GM12878 (cell line): ENCODE measurements around the gene ZSCAN10. TPM values are rescaled to one million over a fixed set of nuclear protein-coding genes. Genes with fewer than 3 reads are reported as not detected.

Experiments used
- ATAC-seq: fragments of 200-7000 bp; cut with Tn5 transposase; 3 replicates; pipeline ENCODE4 v1.9.1; 2020; ENCODE audit warnings: mild to moderate bottlenecking, moderate library complexity
- BruUV-seq: library from RNA; stranded (reverse); fragments of 400-500 nt; replicated peaks from 2 replicates; lab custom pipeline; 2021; lab: Mats Ljungman, UMichigan
- CTCF ChIA-PET: fragments of 300-600 bp; sonication (Branson Sonifier 250); formaldehyde crosslinking; extraction: SDS; loops from one replicate; lab custom pipeline; 2021; ENCODE audit warnings: inconsistent platforms; lab: Yijun Ruan, JAX
- POLR2A ChIA-PET: fragments of 350-600 bp; formaldehyde crosslinking; extraction: SDS; loops from one replicate; lab custom pipeline; 2021; ENCODE audit warnings: inconsistent platforms; lab: Charles Lee
- RAD21 ChIA-PET: fragments of 300-600 bp; sonication (Branson Sonifier 250); formaldehyde crosslinking; loops from one replicate; lab custom pipeline; 2023; ENCODE audit warnings: antibody characterized with exemption; ENCODE audit not compliant: unreplicated experiment; lab: Charles Lee
- SMC1A ChIA-PET: fragments of 300-600 bp; sonication (Branson Sonifier 250); formaldehyde crosslinking; loops from one replicate; lab custom pipeline; 2023; ENCODE audit not compliant: unreplicated experiment, uncharacterized antibody; lab: Charles Lee
- DNase-seq: peaks from one replicate; pipeline ENCODE4 v3.0.0-alpha.2; 2011; ENCODE audit warnings: low read depth, low spot score
- FAIRE-seq: peaks from 3 replicates; lab custom pipeline; 2011; peaks lifted over from hg19 to GRCh38; lab: Jason Lieb, UNC
- H2AFZ ChIP-seq: 2 replicates; pipeline ENCODE4 v1.6.0; 2011; ENCODE audit warnings: low read depth, low read length, control low read depth; ENCODE audit not compliant: control insufficient read depth
- H3K27ac ChIP-seq: 2 replicates; pipeline ENCODE4 v1.5.1; 2011; ENCODE audit warnings: control low read depth; ENCODE audit not compliant: control insufficient read depth, insufficient read depth
- H3K27me3 ChIP-seq, 2 experiments: replicated peaks in 1 of 2; 2 replicates each; pipeline versions ENCODE4 v1.6.0 to v1.6.1; 2011; ENCODE audit warnings: low read length in 1 of 2; ENCODE audit not compliant: control insufficient read depth in 2 of 2, insufficient read depth in 2 of 2
- H3K36me3 ChIP-seq, 2 experiments: 2 replicates each; pipeline ENCODE4 v1.5.1; 2011; ENCODE audit warnings: low read length in 1 of 2; ENCODE audit not compliant: control insufficient read depth in 2 of 2, insufficient read depth in 2 of 2
- H3K4me1 ChIP-seq: 2 replicates; pipeline ENCODE4 v1.6.1; 2011; ENCODE audit warnings: mild to moderate bottlenecking, low read length, moderate library complexity, mixed read lengths; ENCODE audit not compliant: control insufficient read depth, insufficient read depth
- H3K4me2 ChIP-seq: 2 replicates; pipeline ENCODE4 v1.6.0; 2011; ENCODE audit warnings: control low read depth; ENCODE audit not compliant: control insufficient read depth, insufficient read depth
- H3K4me3 ChIP-seq: fragments of 200-600 bp; sonication (generic); 2 replicates; pipeline ENCODE4 v1.5.1; 2016
- H3K79me2 ChIP-seq: 2 replicates; pipeline ENCODE4 v1.6.0; 2011; ENCODE audit warnings: low read length; ENCODE audit not compliant: control insufficient read depth, insufficient read depth
- H3K9ac ChIP-seq: 2 replicates; pipeline ENCODE4 v1.8.0; 2011; ENCODE audit warnings: low read length, control low read depth, mixed read lengths; ENCODE audit not compliant: control insufficient read depth, insufficient read depth
- H3K9me3 ChIP-seq: replicated peaks from 3 replicates; pipeline ENCODE4 v1.5.1; 2011; ENCODE audit warnings: mild to moderate bottlenecking, low read length; ENCODE audit not compliant: control insufficient read depth, insufficient read depth
- H4K20me1 ChIP-seq: 2 replicates; pipeline ENCODE4 v1.6.0; 2011; ENCODE audit not compliant: control insufficient read depth, insufficient read depth
- BCL3 ChIP-seq: IDR thresholded peaks from 2 replicates; pipeline ENCODE4 v1.6.1; 2011; ENCODE audit warnings: borderline replicate concordance, low read depth, mild to moderate bottlenecking, moderate library complexity, low read length; ENCODE audit not compliant: insufficient read depth, poor library complexity, severe bottlenecking
- FOS ChIP-seq: IDR thresholded peaks from 3 replicates; pipeline ENCODE4 v1.6.1; 2011; ENCODE audit warnings: borderline replicate concordance; ENCODE audit not compliant: insufficient read length; ENCODE audit errors: extremely low read depth
- PBX3 ChIP-seq: IDR thresholded peaks from 2 replicates; pipeline ENCODE4 v1.6.1; 2011; ENCODE audit warnings: mild to moderate bottlenecking, low read depth, low read length, moderate library complexity; ENCODE audit not compliant: insufficient replicate concordance
- SREBF1 ChIP-seq: IDR thresholded peaks from 2 replicates; pipeline ENCODE4 v1.6.1; 2012; ENCODE audit warnings: mild to moderate bottlenecking, low read length
- WGBS: methylation state at CpG from one replicate; pipeline ENCODE4 v1.1.6; 2016; ENCODE audit warnings: low lambda C conversion rate; ENCODE audit not compliant: insufficient replicate concordance, insufficient coverage; ENCODE audit errors: missing lambda C conversion rate; 5-methylcytosine and 5-hydroxymethylcytosine counted together
- in situ Hi-C: fragments of 300-500 bp; cut with MboI; formaldehyde crosslinking; loops from 9 replicates; pipeline ENCODE4 v1.14.3; 2018; ENCODE audit warnings: mixed read lengths
- intact Hi-C: fragments of 100-400 bp; cut with micrococcal nuclease; formaldehyde crosslinking; loops from one replicate; pipeline ENCODE4 v1.14.2; 2022; ENCODE audit not compliant: unreplicated experiment
- polyA plus RNA-seq, 11 experiments: library from polyadenylated mRNA; depleted of rRNA in 4 of 11; unstranded in 6 of 11; stranded (reverse) in 5 of 11; fragments of >200 nt; fragmentation: Nextera tagmentation in 4 of 11; fragmentation: Illumina TruSeq in 1 of 11; extraction: Ambion mirVana in 4 of 11; extraction: Trizol in 1 of 11; gene quantifications; 1 replicate in 1 of 11; 2 replicates in 10 of 11; pipeline versions ENCODE4 v1.2.1 to v1.2.3, GENCODE V29; 2011 to 2016; ENCODE audit warnings: inconsistent platforms in 2 of 11, missing spikeins in 2 of 11, low read depth in 1 of 11
- total RNA-seq, 4 experiments: library from RNA; depleted of rRNA in 3 of 4; stranded (reverse); fragments of >200 nt in 3 of 4; fragmentation: Illumina TruSeq in 1 of 4; extraction: Trizol in 1 of 4; gene quantifications; 2 replicates each; pipeline versions ENCODE4 v1.2.1 to v1.2.3, GENCODE V29; 2013 to 2021

ZSCAN10 gene
- total and polyA plus RNA-seq, 10 of the 15 experiments (the other 5 are each of a cell fraction or from before 2014, with no cell fraction given) = 0.06 to 0.33 TPM; not detected in 8

GRCh38 chr16:3119701-3120408 lies 20.8 kb upstream of the ZSCAN10 start:
- no peaks in the 10 kb centered on the region for H3K9me3 ChIP-seq
- intact Hi-C loops (no loop called here), in situ Hi-C loops (no loop called here)
- H3K36me3 ChIP-seq = no peaks in the 10 kb centered on the region
- no peak overlapping the region for H3K27ac ChIP-seq
- H3K9ac ChIP-seq = no peak overlapping the region
- BruUV-seq = no TSS peak
- ChIA-PET RAD21 (no interaction called here), SMC1A (no interaction called here), CTCF (interaction anchor here (1.7 to 5.6 kb wide), 2 partner anchors 9 kb away, joined by 10 to 41 read pairs; no protein-coding TSS in a partner anchor), POLR2A (interaction anchor here (0.6 to 0.9 kb wide), 2 partner anchors 78 to 283 kb away, joined by 4 to 5 read pairs; no protein-coding TSS in a partner anchor)
- H3K79me2 ChIP-seq = no peaks in the 10 kb centered on the region
- WGBS = 76% methylated on average over 51 of the region's 57 CpGs
- FAIRE-seq (no peak), DNase-seq (no peak), ATAC-seq (no peak)
- H3K4me2 ChIP-seq = no peak overlapping the region
- no peaks in the 10 kb centered on the region for H4K20me1 ChIP-seq
- H2AFZ ChIP-seq = no peak overlapping the region
- no peak overlapping the region for H3K4me3 ChIP-seq
- peaks cover 7% of the 10 kb centered on the region for H3K4me1 ChIP-seq
- H3K27me3 ChIP-seq = no peaks in the 10 kb centered on the region
- TF ChIP-seq BCL3 (peak; percentile 81), SREBF1 (no peak), FOS (no peak), PBX3 (peak; percentile 2)
